Gastrocnemius medialis (tissue), 4 donors: ENCODE data around the gene DUS4L.

Source experiments
- CTCF ChIP-seq, 5 experiments: fragments of 450-650 bp in 3 of 5; fragments of 200-600 bp in 2 of 5; sonication (generic) in 2 of 5; IDR thresholded peaks in 4 of 5; conservative IDR thresholded peaks in 1 of 5; 1 replicate in 4 of 5; 2 replicates in 1 of 5; pipeline ENCODE4 v1.5.1; 2016 to 2019; ENCODE audit warnings: antibody characterized with exemption in 5 of 5, mild to moderate bottlenecking in 3 of 5, moderate library complexity in 3 of 5
- POLR2A ChIP-seq, 2 donors: fragments of 450-650 bp; IDR thresholded peaks; one replicate each; pipeline ENCODE4 v1.6.1; 2017; ENCODE audit warnings: antibody characterized with exemption in 2 of 2, mild to moderate bottlenecking in 2 of 2, moderate library complexity in 2 of 2

- TF ChIP-seq POLR2A (IDR thresholded peaks at IDR 0.05): no peak
- TF ChIP-seq CTCF (IDR thresholded peaks at IDR 0.05 in 4 of 5, conservative IDR thresholded peaks at IDR 0.05 in 1 of 5): no peak
These were observed 25.8 kb upstream of the DUS4L start for GRCh38 chr7:107538001-107538400.
